ENCODE results near the gene RAB3IL1. TPM values are rescaled to one million over a fixed set of nuclear protein-coding genes. Genes with fewer than 3 reads are reported as not detected.
A peak's percentile ranks its signal among the peaks of the same experiment; 100 is the strongest.

Gene RAB3IL1
- total and polyA plus RNA-seq, 2 of the 13 experiments (the other 11 are each of a cell fraction or from before 2014, with no cell fraction given), result 1.2 to 2.0 TPM

- TF ChIP-seq MIER2 (CRISPR knock-in tag; IDR thresholded peaks at IDR 0.05) (no peak), PREB (CRISPR knock-in tag; IDR thresholded peaks at IDR 0.05) (no peak), RFXAP (CRISPR knock-in tag; IDR thresholded peaks at IDR 0.05; ENCODE audit: borderline replicate concordance) (peak; percentile 80; the same call in 1 of the 2 replicates), ZNF749 (CRISPR knock-in tag; IDR thresholded peaks at IDR 0.05; ENCODE audit: borderline replicate concordance) (no peak), FUBP1 (CRISPR knock-in tag; IDR thresholded peaks at IDR 0.05; ENCODE audit: borderline replicate concordance) (0 out of 2 replicates have a peak, but pooled peaks have one; percentile 59), ZNF572 (CRISPR knock-in tag; IDR thresholded peaks at IDR 0.05) (0 out of 2 replicates have a peak, but pooled peaks have one; percentile 16), RFX5 (IDR thresholded peaks at IDR 0.05; ENCODE audit: low read depth, low read length) (no peak), ZNF383 (CRISPR knock-in tag; IDR thresholded peaks at IDR 0.05; ENCODE audit: borderline replicate concordance) (no peak), RBFOX2 (IDR thresholded peaks at IDR 0.05; ENCODE audit: low read depth, low read length) (peak; percentile 41), ZNF280D (CRISPR knock-in tag; IDR thresholded peaks at IDR 0.05) (peak; percentile 32; the same call in 1 of the 2 replicates), GLI4 (CRISPR knock-in tag; IDR thresholded peaks at IDR 0.05; ENCODE audit: borderline replicate concordance) (peak; percentile 67; the same call in 1 of the 2 replicates), GFI1 (CRISPR knock-in tag; IDR thresholded peaks at IDR 0.05; ENCODE audit: borderline replicate concordance) (peak; percentile 92), ERF (CRISPR knock-in tag; IDR thresholded peaks at IDR 0.05) (peak; percentile 57), MXI1 (IDR thresholded peaks at IDR 0.05; ENCODE audit: borderline replicate concordance, low read depth, low read length) (no peak), HOXA5 (CRISPR knock-in tag; IDR thresholded peaks at IDR 0.05) (peak; percentile 82; the same call in 1 of the 2 replicates), PBX2 (CRISPR knock-in tag; IDR thresholded peaks at IDR 0.05) (no peak)
- TF ChIP-seq, protein P1, sequence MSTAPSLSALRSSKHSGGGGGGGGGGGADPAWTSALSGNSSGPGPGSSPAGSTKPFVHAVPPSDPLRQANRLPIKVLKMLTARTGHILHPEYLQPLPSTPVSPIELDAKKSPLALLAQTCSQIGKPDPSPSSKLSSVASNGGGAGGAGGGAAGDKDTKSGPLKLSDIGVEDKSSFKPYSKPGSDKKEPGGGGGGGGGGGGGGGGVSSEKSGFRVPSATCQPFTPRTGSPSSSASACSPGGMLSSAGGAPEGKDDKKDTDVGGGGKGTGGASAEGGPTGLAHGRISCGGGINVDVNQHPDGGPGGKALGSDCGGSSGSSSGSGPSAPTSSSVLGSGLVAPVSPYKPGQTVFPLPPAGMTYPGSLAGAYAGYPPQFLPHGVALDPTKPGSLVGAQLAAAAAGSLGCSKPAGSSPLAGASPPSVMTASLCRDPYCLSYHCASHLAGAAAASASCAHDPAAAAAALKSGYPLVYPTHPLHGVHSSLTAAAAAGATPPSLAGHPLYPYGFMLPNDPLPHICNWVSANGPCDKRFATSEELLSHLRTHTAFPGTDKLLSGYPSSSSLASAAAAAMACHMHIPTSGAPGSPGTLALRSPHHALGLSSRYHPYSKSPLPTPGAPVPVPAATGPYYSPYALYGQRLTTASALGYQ (CRISPR knock-in tag; IDR thresholded peaks at IDR 0.05), result peak; percentile 65; the same call in 1 of the 2 replicates
Observed at GRCh38 chr11:61923166-61924063, 6.0 kb upstream of the RAB3IL1 start (continued).
